Liver (tissue), 3 donors: ENCODE data around the gene DHDH.
A peak's percentile ranks its signal among the peaks of the same experiment; 100 is the strongest.

Experiments
- ATF3 ChIP-seq: IDR thresholded peaks from 2 replicates; pipeline ENCODE4 v1.6.1; 2016; ENCODE audit warnings: antibody characterized with exemption
- FOXA1 ChIP-seq: IDR thresholded peaks from 2 replicates; pipeline ENCODE4 v1.6.1; 2016; ENCODE audit warnings: antibody characterized with exemption
- GABPA ChIP-seq, 2 donors: IDR thresholded peaks in 1 of 2; conservative IDR thresholded peaks in 1 of 2; 2 replicates each; pipeline ENCODE4 v1.6.1; 2016; ENCODE audit warnings: antibody characterized with exemption in 2 of 2, mild to moderate bottlenecking in 1 of 2, moderate library complexity in 1 of 2
- JUND ChIP-seq, 2 donors: IDR thresholded peaks; 2 replicates each; pipeline ENCODE4 v1.6.1; 2016; ENCODE audit warnings: antibody characterized with exemption in 2 of 2
- MAX ChIP-seq: IDR thresholded peaks from 2 replicates; pipeline ENCODE4 v1.6.1; 2016; ENCODE audit warnings: antibody characterized with exemption
- NR2F2 ChIP-seq: IDR thresholded peaks from 2 replicates; pipeline ENCODE4 v1.6.1; 2016; ENCODE audit warnings: antibody characterized with exemption
- RAD21 ChIP-seq, 2 donors: IDR thresholded peaks; 2 replicates each; pipeline ENCODE4 v1.6.1; 2016; ENCODE audit warnings: antibody characterized with exemption in 2 of 2, mild to moderate bottlenecking in 2 of 2
- RXRA ChIP-seq, 2 donors: IDR thresholded peaks; 2 replicates each; pipeline ENCODE4 v1.6.1; 2017 to 2018; ENCODE audit warnings: antibody characterized with exemption in 2 of 2, mild to moderate bottlenecking in 1 of 2
- SP1 ChIP-seq: IDR thresholded peaks from 2 replicates; pipeline ENCODE4 v1.6.1; 2018; ENCODE audit warnings: antibody characterized with exemption, mild to moderate bottlenecking
- TAF1 ChIP-seq: conservative IDR thresholded peaks from 2 replicates; pipeline ENCODE4 v1.6.1; 2016; ENCODE audit warnings: antibody characterized with exemption, mild to moderate bottlenecking
- YY1 ChIP-seq: IDR thresholded peaks from 2 replicates; pipeline ENCODE4 v1.6.1; 2016; ENCODE audit warnings: antibody characterized with exemption, mild to moderate bottlenecking
- TF ChIP-seq, protein P1 (sequence below): fragments of 150-350 bp; IDR thresholded peaks from 2 replicates; pipeline ENCODE4 v1.5.1; 2017; ENCODE audit warnings: improper control_type of control experiment, low read depth, low read length; ENCODE audit not compliant: missing input control
- TF ChIP-seq, protein P2 (sequence below): IDR thresholded peaks from 2 replicates; pipeline ENCODE4 v1.6.1; 2016; ENCODE audit warnings: antibody characterized with exemption, mild to moderate bottlenecking
- TF ChIP-seq, protein P3 (sequence below): IDR thresholded peaks from 2 replicates; pipeline ENCODE4 v1.6.1; 2016; ENCODE audit warnings: antibody characterized with exemption
- donor health status: healthy.
- donor health status: healthy.

DNA sequence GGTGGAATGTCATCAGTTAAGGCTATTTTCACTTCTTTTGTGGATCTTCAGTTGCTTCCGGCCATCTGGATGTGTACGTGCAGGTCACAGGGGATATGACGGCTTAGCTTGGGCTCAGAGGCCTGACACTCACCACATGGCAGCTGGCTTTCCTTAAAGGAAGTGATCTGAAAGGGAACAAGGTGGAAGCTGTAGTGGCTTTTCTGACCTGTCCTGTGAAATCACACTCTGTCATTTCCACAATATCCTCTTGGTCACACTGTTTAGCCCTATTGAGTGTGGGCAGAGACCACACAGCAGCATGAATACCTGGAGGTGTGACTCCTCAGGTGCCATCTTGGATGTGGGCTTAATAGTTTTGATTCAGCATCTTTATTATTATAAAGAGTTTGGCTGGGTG lies 16.7 kb downstream of the DHDH start:
- TF ChIP-seq, protein P1, sequence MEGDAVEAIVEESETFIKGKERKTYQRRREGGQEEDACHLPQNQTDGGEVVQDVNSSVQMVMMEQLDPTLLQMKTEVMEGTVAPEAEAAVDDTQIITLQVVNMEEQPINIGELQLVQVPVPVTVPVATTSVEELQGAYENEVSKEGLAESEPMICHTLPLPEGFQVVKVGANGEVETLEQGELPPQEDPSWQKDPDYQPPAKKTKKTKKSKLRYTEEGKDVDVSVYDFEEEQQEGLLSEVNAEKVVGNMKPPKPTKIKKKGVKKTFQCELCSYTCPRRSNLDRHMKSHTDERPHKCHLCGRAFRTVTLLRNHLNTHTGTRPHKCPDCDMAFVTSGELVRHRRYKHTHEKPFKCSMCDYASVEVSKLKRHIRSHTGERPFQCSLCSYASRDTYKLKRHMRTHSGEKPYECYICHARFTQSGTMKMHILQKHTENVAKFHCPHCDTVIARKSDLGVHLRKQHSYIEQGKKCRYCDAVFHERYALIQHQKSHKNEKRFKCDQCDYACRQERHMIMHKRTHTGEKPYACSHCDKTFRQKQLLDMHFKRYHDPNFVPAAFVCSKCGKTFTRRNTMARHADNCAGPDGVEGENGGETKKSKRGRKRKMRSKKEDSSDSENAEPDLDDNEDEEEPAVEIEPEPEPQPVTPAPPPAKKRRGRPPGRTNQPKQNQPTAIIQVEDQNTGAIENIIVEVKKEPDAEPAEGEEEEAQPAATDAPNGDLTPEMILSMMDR, result no peak
- no peak for TF ChIP-seq GABPA (IDR thresholded peaks at IDR 0.05 in 1 of 2, conservative IDR thresholded peaks at IDR 0.05 in 1 of 2)
- no peak for TF ChIP-seq TAF1
- no peak for TF ChIP-seq SP1
- TF ChIP-seq RAD21 (IDR thresholded peaks at IDR 0.05), result no peak
- TF ChIP-seq, protein P2, sequence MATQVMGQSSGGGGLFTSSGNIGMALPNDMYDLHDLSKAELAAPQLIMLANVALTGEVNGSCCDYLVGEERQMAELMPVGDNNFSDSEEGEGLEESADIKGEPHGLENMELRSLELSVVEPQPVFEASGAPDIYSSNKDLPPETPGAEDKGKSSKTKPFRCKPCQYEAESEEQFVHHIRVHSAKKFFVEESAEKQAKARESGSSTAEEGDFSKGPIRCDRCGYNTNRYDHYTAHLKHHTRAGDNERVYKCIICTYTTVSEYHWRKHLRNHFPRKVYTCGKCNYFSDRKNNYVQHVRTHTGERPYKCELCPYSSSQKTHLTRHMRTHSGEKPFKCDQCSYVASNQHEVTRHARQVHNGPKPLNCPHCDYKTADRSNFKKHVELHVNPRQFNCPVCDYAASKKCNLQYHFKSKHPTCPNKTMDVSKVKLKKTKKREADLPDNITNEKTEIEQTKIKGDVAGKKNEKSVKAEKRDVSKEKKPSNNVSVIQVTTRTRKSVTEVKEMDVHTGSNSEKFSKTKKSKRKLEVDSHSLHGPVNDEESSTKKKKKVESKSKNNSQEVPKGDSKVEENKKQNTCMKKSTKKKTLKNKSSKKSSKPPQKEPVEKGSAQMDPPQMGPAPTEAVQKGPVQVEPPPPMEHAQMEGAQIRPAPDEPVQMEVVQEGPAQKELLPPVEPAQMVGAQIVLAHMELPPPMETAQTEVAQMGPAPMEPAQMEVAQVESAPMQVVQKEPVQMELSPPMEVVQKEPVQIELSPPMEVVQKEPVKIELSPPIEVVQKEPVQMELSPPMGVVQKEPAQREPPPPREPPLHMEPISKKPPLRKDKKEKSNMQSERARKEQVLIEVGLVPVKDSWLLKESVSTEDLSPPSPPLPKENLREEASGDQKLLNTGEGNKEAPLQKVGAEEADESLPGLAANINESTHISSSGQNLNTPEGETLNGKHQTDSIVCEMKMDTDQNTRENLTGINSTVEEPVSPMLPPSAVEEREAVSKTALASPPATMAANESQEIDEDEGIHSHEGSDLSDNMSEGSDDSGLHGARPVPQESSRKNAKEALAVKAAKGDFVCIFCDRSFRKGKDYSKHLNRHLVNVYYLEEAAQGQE, result no peak
- TF ChIP-seq FOXA1, result no peak
- no peak for TF ChIP-seq RXRA (IDR thresholded peaks at IDR 0.05)
- TF ChIP-seq MAX, result no peak
- TF ChIP-seq JUND (IDR thresholded peaks at IDR 0.05), result no peak
- TF ChIP-seq, protein P3, sequence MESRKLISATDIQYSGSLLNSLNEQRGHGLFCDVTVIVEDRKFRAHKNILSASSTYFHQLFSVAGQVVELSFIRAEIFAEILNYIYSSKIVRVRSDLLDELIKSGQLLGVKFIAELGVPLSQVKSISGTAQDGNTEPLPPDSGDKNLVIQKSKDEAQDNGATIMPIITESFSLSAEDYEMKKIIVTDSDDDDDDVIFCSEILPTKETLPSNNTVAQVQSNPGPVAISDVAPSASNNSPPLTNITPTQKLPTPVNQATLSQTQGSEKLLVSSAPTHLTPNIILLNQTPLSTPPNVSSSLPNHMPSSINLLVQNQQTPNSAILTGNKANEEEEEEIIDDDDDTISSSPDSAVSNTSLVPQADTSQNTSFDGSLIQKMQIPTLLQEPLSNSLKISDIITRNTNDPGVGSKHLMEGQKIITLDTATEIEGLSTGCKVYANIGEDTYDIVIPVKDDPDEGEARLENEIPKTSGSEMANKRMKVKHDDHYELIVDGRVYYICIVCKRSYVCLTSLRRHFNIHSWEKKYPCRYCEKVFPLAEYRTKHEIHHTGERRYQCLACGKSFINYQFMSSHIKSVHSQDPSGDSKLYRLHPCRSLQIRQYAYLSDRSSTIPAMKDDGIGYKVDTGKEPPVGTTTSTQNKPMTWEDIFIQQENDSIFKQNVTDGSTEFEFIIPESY, result no peak
- peak; percentile 13 for TF ChIP-seq YY1
- no peak for TF ChIP-seq ATF3
- no peak for TF ChIP-seq NR2F2
